ENCODE results near the gene EZH1. TPM values are rescaled to one million over a fixed set of nuclear protein-coding genes. Genes with fewer than 3 reads are reported as not detected.
A peak's percentile ranks its signal among the peaks of the same experiment; 100 is the strongest.

The EZH1 gene
- total RNA-seq, 1 donor from 2014 or later = 37.6 TPM

- H3K4me1 Mint-ChIP-seq (ENCODE audit: unreplicated experiment) = peaks cover 45% of the 10 kb centered on the region
These were observed 65.8 kb downstream of the EZH1 start for GRCh38 chr17:42678951-42679491.

GRCh38 chr17:42677921-42678781, 66.7 kb downstream of the EZH1 start:
- no peak for TF ChIP-seq CTCF (conservative IDR thresholded peaks at IDR 0.05)
- DNase-seq (ENCODE audit: extremely low spot score, unreplicated experiment) = peak; percentile 89
- peaks cover 43% of the 10 kb centered on the region for H3K4me1 Mint-ChIP-seq (ENCODE audit: unreplicated experiment)
- no peaks in the 10 kb centered on the region for H3K9me3 Mint-ChIP-seq
- no peaks in the 10 kb centered on the region for H3K36me3 Mint-ChIP-seq
- H3K27ac Mint-ChIP-seq = peak overlapping the region; percentile 98
- peak overlapping the region; percentile 97 for H3K4me3 Mint-ChIP-seq
- H3K27me3 Mint-ChIP-seq = peaks cover 10% of the 10 kb centered on the region

More at GRCh38 chr17:42678951-42679491, 65.8 kb downstream of the EZH1 start:
- no peak for DNase-seq (ENCODE audit: extremely low spot score, unreplicated experiment)
- H3K9me3 Mint-ChIP-seq = no peaks in the 10 kb centered on the region
- H3K36me3 Mint-ChIP-seq = no peaks in the 10 kb centered on the region
- H3K27ac Mint-ChIP-seq = peak overlapping the region; percentile 98
- peak overlapping the region; percentile 97 for H3K4me3 Mint-ChIP-seq
- peaks cover 13% of the 10 kb centered on the region for H3K27me3 Mint-ChIP-seq
- no peak for TF ChIP-seq CTCF (conservative IDR thresholded peaks at IDR 0.05)

- Mint-ChIP-seq H3K4me3 (peak overlapping the region; percentile 97), H3K9me3 (no peaks in the 10 kb centered on the region), H3K27me3 (peaks cover 5% of the 10 kb centered on the region), H3K27ac (peak overlapping the region; percentile 98), H3K4me1 (ENCODE audit: unreplicated experiment) (peaks cover 38% of the 10 kb centered on the region), H3K36me3 (no peaks in the 10 kb centered on the region)
- DNase-seq (ENCODE audit: extremely low spot score, unreplicated experiment) = peak; percentile 99
- no peak for TF ChIP-seq CTCF (conservative IDR thresholded peaks at IDR 0.05)
These were observed 67.6 kb downstream of the EZH1 start for GRCh38 chr17:42677012-42677857.

- H3K27me3 Mint-ChIP-seq = peaks cover 3% of the 10 kb centered on the region
- peaks cover 35% of the 10 kb centered on the region for H3K4me1 Mint-ChIP-seq (ENCODE audit: unreplicated experiment)
- peak; percentile 51 for TF ChIP-seq CTCF (conservative IDR thresholded peaks at IDR 0.05)
- DNase-seq (ENCODE audit: extremely low spot score, unreplicated experiment) = no peak
- no peaks in the 10 kb centered on the region for H3K9me3 Mint-ChIP-seq
- H3K36me3 Mint-ChIP-seq = peaks cover 4% of the 10 kb centered on the region
- H3K27ac Mint-ChIP-seq = peak within 1 kb of the TSS; percentile 98
- H3K4me3 Mint-ChIP-seq = peak within 1 kb of the TSS; percentile 97
These were observed 68.3 kb downstream of the EZH1 start, which contains the start of gene PLEKHH3 for GRCh38 chr17:42676424-42677011. Gene PLEKHH3, minus strand, starts transcription at chr17:42676994. Its CDS starts 431 bp downstream, at chr17:42676563.

- TF ChIP-seq CTCF (conservative IDR thresholded peaks at IDR 0.05) = no peak
- peak overlapping the region; percentile 97 for H3K4me3 Mint-ChIP-seq
- H3K9me3 Mint-ChIP-seq = no peaks in the 10 kb centered on the region
- peaks cover 6% of the 10 kb centered on the region for H3K36me3 Mint-ChIP-seq
- peaks cover 34% of the 10 kb centered on the region for H3K4me1 Mint-ChIP-seq (ENCODE audit: unreplicated experiment)
- H3K27ac Mint-ChIP-seq = peak overlapping the region; percentile 83
- DNase-seq (ENCODE audit: extremely low spot score, unreplicated experiment) = no peak
- peaks cover 3% of the 10 kb centered on the region for H3K27me3 Mint-ChIP-seq
These were observed 68.8 kb downstream of the EZH1 start for GRCh38 chr17:42675965-42676423.

Measured in type B pancreatic cell (in vitro differentiated cells).